Activated naive CD8-positive, alpha-beta T cell (primary cell): Measurements from ENCODE around the gene INO80C.
A peak's percentile ranks its signal among the peaks of the same experiment; 100 is the strongest.

Experiments
- H3K27ac Mint-ChIP-seq: one replicate; pipeline ENCODE4 v1.8.0; 2021; ENCODE audit warnings: mixed read lengths
- H3K27me3 Mint-ChIP-seq: one replicate; pipeline ENCODE4 v1.8.0; 2021; ENCODE audit warnings: mixed read lengths
- H3K36me3 Mint-ChIP-seq: one replicate; pipeline ENCODE4 v1.8.0; 2021; ENCODE audit warnings: mixed read lengths
- H3K4me1 Mint-ChIP-seq: one replicate; pipeline ENCODE4 v1.8.0; 2021; ENCODE audit warnings: low read depth, mixed read lengths
- H3K4me3 Mint-ChIP-seq: one replicate; pipeline ENCODE4 v1.8.0; 2021; ENCODE audit warnings: mild to moderate bottlenecking, mixed read lengths
- H3K9me3 Mint-ChIP-seq: one replicate; pipeline ENCODE4 v1.8.0; 2021; ENCODE audit warnings: low read depth, mixed read lengths

The INO80C gene

GRCh38 chr18:35485852-35486251 lies 11.9 kb downstream of the INO80C start:
- peaks cover 25% of the 10 kb centered on the region for H3K4me1 Mint-ChIP-seq
- H3K36me3 Mint-ChIP-seq = peaks cover 14% of the 10 kb centered on the region
- no peaks in the 10 kb centered on the region for H3K27me3 Mint-ChIP-seq
- no peaks in the 10 kb centered on the region for H3K9me3 Mint-ChIP-seq
- H3K27ac Mint-ChIP-seq = no peak overlapping the region
- no peak overlapping the region for H3K4me3 Mint-ChIP-seq

- no peak overlapping the region for H3K4me3 Mint-ChIP-seq
- no peak overlapping the region for H3K27ac Mint-ChIP-seq
- H3K4me1 Mint-ChIP-seq = peaks cover 28% of the 10 kb centered on the region
- H3K27me3 Mint-ChIP-seq = no peaks in the 10 kb centered on the region
- H3K9me3 Mint-ChIP-seq = no peaks in the 10 kb centered on the region
- peaks cover 15% of the 10 kb centered on the region for H3K36me3 Mint-ChIP-seq
Measured at GRCh38 chr18:35484034-35484433, 13.7 kb downstream of the INO80C start.

- Mint-ChIP-seq H3K27me3 (no peaks in the 10 kb centered on the region), H3K27ac (no peak overlapping the region), H3K4me3 (no peak overlapping the region), H3K4me1 (peaks cover 37% of the 10 kb centered on the region), H3K36me3 (peaks cover 12% of the 10 kb centered on the region), H3K9me3 (no peaks in the 10 kb centered on the region)
Measured at GRCh38 chr18:35481960-35482366, 15.8 kb downstream of the INO80C start.

GRCh38 chr18:35479911-35480586 lies 17.7 kb downstream of the INO80C start:
- no peaks in the 10 kb centered on the region for H3K27me3 Mint-ChIP-seq
- peaks cover 35% of the 10 kb centered on the region for H3K4me1 Mint-ChIP-seq
- no peak overlapping the region for H3K4me3 Mint-ChIP-seq
- peaks cover 15% of the 10 kb centered on the region for H3K36me3 Mint-ChIP-seq
- no peaks in the 10 kb centered on the region for H3K9me3 Mint-ChIP-seq
- no peak overlapping the region for H3K27ac Mint-ChIP-seq

DNA sequence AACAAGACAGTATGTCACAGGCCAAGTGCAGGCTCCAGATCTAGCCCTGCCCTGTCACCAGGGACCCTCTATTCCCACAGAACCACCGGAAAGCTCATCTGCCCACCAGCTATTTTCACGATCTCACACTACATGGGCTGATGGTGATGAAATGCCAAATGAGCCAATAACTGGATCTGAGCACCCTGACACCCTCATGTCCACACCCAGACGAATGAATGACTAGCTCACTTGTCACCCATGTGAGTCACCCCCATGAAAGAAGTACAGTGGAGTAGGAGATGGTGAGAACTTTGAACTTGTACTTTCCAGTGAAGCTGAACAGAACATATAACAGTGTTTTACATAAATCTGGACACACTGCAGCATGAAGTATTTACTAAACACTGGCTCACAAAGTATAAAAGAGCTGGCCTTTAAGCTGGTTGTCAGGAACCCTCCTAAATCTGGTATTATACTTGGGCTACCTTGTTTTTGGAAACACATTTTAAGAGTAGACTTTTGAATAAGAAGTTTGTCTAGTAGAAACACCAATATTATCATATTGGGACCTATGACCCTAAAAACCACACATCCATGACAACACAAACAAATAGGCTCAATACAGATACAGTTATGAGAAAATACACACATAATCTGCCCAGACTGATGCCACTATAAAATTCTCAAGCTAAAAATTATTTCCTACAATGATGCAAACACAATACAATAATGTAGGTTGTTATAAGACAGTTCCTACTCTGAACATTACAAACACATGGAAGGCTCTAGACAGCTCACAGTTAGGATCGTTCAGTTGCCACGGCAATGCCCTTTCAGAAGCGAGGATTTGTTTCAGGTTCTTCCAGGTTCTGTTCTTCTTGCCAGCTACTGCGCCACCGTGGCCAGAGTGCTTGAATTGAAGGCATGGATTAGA lies 19.0 kb downstream of the INO80C start:
- Mint-ChIP-seq H3K4me1 (peaks cover 36% of the 10 kb centered on the region), H3K27ac (peak overlapping the region; percentile 76)

DNA sequence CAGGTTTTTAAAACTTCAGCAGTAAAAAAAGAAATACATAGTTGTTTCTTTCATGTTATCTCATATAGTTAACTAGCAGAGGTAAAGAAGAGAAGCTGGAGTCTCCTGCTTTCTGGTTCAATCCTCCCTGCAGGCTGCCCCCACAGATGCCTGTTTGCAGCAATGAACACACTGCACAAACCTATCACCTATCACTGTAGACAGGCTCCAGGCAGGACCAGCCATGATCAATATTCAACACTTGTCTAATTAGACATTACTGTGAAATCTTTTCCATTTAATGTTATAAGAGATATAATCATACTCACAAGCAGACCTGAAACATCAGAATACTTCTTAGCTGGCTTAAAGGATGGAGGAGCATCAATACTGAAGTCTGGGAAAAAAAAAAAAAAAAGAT lies 19.8 kb downstream of the INO80C start:
- Mint-ChIP-seq H3K36me3 (peaks cover 28% of the 10 kb centered on the region), H3K9me3 (no peaks in the 10 kb centered on the region), H3K4me1 (peaks cover 37% of the 10 kb centered on the region), H3K4me3 (no peak overlapping the region), H3K27ac (peak overlapping the region; percentile 76), H3K27me3 (no peaks in the 10 kb centered on the region)

More for the DNA sequence above, 19.0 kb downstream of the INO80C start:
- Mint-ChIP-seq H3K4me3 (peak overlapping the region; percentile 46), H3K27me3 (no peaks in the 10 kb centered on the region), H3K36me3 (peaks cover 20% of the 10 kb centered on the region), H3K9me3 (no peaks in the 10 kb centered on the region)

- H3K4me1 Mint-ChIP-seq = peaks cover 34% of the 10 kb centered on the region
- peaks cover 33% of the 10 kb centered on the region for H3K36me3 Mint-ChIP-seq
- H3K9me3 Mint-ChIP-seq = peaks cover 3% of the 10 kb centered on the region
- no peak overlapping the region for H3K4me3 Mint-ChIP-seq
- no peak overlapping the region for H3K27ac Mint-ChIP-seq
- H3K27me3 Mint-ChIP-seq = no peaks in the 10 kb centered on the region
Measured at GRCh38 chr18:35477497-35477896, 20.3 kb downstream of the INO80C start.

GRCh38 chr18:35474884-35475283 lies 22.9 kb downstream of the INO80C start:
- Mint-ChIP-seq H3K27ac (no peak overlapping the region), H3K4me1 (peaks cover 31% of the 10 kb centered on the region), H3K27me3 (no peaks in the 10 kb centered on the region), H3K9me3 (peaks cover 6% of the 10 kb centered on the region), H3K36me3 (peaks cover 40% of the 10 kb centered on the region), H3K4me3 (no peak overlapping the region)

DNA sequence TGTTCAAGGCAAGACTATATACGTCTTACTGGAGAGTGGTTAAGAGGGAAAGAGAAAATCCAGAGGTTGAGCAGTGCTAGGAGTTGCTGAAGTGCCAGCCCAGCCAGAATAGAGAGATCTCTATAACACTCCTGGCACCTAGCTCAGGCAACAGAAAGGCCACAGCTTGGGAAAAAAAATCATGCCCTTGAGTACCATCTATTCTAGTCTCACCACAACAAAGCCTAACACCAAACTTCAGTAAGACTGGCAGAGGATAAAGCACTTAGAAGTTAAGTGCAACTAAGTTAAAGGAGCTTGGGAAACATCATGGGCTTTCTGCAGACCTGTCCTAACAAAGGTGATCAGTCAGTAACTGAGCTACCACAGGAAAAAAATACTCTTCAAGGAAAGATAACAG lies 24.2 kb downstream of the INO80C start:
- Mint-ChIP-seq H3K27me3 (no peaks in the 10 kb centered on the region), H3K9me3 (peaks cover 6% of the 10 kb centered on the region), H3K4me3 (no peak overlapping the region), H3K4me1 (peaks cover 22% of the 10 kb centered on the region), H3K36me3 (peaks cover 42% of the 10 kb centered on the region), H3K27ac (no peak overlapping the region)

DNA sequence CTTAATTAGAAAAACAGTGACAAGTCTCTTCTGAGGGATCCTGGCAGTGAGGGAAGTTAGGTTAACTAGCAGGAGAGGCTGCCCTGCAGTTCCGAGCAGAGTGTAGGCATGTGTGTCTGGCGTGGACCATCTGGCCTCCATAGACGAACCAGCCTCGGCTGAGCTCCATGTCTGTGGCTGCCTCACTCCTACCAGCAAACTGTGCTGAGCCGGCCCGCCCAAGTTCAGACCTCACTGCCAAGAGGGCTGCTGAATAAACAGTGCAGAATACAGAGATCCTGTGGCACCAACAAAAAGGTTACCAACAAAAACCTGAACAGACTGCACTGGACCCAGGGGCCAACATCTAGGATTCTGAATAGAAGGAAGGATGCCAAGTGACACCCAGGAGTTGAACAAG lies 27.3 kb downstream of the INO80C start:
- Mint-ChIP-seq H3K36me3 (peaks cover 38% of the 10 kb centered on the region), H3K4me1 (peaks cover 10% of the 10 kb centered on the region), H3K9me3 (peaks cover 6% of the 10 kb centered on the region), H3K4me3 (no peak overlapping the region), H3K27me3 (no peaks in the 10 kb centered on the region), H3K27ac (no peak overlapping the region)

DNA sequence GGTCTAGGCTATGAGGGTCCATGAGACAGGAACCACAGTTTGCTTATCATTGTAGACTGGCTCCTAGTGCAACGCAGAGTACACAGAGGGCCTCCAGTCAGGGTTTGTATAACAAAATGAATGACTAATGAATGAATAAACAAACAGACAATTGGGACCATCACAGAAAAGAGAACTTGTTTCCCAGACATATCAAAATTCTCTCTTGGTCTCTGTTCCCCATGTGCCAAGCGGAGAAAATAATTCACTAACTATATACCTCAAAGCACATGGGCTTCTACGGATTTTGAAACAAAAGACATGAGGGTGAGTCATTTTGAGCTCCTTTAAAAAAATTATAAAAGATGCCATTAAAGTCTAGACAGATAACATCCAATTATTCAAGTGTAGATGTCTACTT lies 28.0 kb downstream of the INO80C start:
- H3K27ac Mint-ChIP-seq = no peak overlapping the region
- H3K9me3 Mint-ChIP-seq = peaks cover 6% of the 10 kb centered on the region
- H3K27me3 Mint-ChIP-seq = no peaks in the 10 kb centered on the region
- H3K4me1 Mint-ChIP-seq = peaks cover 6% of the 10 kb centered on the region
- H3K4me3 Mint-ChIP-seq = no peak overlapping the region
- H3K36me3 Mint-ChIP-seq = peaks cover 33% of the 10 kb centered on the region

- Mint-ChIP-seq H3K27ac (no peak overlapping the region), H3K36me3 (peaks cover 29% of the 10 kb centered on the region), H3K9me3 (peaks cover 6% of the 10 kb centered on the region), H3K27me3 (no peaks in the 10 kb centered on the region), H3K4me1 (peaks cover 2% of the 10 kb centered on the region), H3K4me3 (no peak overlapping the region)
Measured at GRCh38 chr18:35468711-35469110, 29.0 kb downstream of the INO80C start.

DNA sequence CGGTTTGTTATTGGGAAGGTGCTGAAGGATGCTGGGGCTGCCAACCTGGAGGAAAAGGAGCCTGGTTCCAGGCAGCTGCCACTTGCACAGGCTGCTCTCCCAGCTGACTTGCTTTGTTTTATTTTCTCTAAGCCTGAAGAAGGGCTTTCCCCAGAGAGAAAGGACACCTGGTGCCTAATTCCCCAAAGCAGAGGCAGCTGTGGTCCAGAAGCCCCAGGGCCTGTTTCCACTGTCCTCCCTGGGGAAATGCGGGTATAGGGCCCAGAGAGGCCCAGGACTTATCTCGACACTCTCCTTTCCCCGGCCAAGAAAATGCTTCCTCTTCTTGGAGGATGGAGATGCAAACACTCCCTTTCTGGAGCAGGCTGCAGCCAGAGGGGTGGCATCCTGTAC lies 30.1 kb downstream of the INO80C start:
- H3K9me3 Mint-ChIP-seq = peaks cover 3% of the 10 kb centered on the region
- H3K27me3 Mint-ChIP-seq = no peaks in the 10 kb centered on the region
- peaks cover 18% of the 10 kb centered on the region for H3K36me3 Mint-ChIP-seq
- no peak overlapping the region for H3K27ac Mint-ChIP-seq
- no peak overlapping the region for H3K4me3 Mint-ChIP-seq
- no peaks in the 10 kb centered on the region for H3K4me1 Mint-ChIP-seq

GRCh38 chr18:35466815-35467623 lies 30.7 kb downstream of the INO80C start:
- H3K36me3 Mint-ChIP-seq = peaks cover 15% of the 10 kb centered on the region
- no peaks in the 10 kb centered on the region for H3K9me3 Mint-ChIP-seq
- no peaks in the 10 kb centered on the region for H3K27me3 Mint-ChIP-seq
- no peaks in the 10 kb centered on the region for H3K4me1 Mint-ChIP-seq
- no peak overlapping the region for H3K4me3 Mint-ChIP-seq
- H3K27ac Mint-ChIP-seq = no peak overlapping the region

DNA sequence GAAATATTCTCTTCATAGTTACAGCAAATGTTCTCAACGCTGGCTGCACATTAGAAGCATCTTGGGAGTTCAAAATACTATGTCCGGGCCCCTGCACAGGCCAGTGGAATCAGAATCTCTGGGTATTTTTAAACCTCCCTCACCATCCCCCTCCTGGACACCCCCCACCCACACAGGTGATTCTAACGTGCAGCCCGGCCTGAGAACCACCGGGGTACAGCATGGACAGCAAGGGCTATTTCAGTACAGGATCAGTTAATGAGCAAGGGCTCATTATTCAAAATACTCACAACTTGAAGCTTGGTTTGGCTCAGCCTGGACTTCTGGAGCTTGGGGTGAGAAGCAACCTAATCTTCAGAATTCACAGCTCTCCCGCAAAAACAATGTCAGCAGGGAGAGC lies 31.4 kb downstream of the INO80C start:
- Mint-ChIP-seq H3K9me3 (no peaks in the 10 kb centered on the region), H3K36me3 (peaks cover 15% of the 10 kb centered on the region), H3K4me3 (no peak overlapping the region), H3K4me1 (no peaks in the 10 kb centered on the region), H3K27ac (no peak overlapping the region), H3K27me3 (no peaks in the 10 kb centered on the region)
